ENCODE data around the gene ZNRF3. TPM values are rescaled to one million over a fixed set of nuclear protein-coding genes. Genes with fewer than 3 reads are reported as not detected.
"Not testable (repeated sequence)": the region's sequence is repeated elsewhere in the genome, so short reads cannot be mapped to it uniquely, and the experiment has no call there.

Gene ZNRF3
- total RNA-seq, 1 donor = 6.9 TPM

DNA sequence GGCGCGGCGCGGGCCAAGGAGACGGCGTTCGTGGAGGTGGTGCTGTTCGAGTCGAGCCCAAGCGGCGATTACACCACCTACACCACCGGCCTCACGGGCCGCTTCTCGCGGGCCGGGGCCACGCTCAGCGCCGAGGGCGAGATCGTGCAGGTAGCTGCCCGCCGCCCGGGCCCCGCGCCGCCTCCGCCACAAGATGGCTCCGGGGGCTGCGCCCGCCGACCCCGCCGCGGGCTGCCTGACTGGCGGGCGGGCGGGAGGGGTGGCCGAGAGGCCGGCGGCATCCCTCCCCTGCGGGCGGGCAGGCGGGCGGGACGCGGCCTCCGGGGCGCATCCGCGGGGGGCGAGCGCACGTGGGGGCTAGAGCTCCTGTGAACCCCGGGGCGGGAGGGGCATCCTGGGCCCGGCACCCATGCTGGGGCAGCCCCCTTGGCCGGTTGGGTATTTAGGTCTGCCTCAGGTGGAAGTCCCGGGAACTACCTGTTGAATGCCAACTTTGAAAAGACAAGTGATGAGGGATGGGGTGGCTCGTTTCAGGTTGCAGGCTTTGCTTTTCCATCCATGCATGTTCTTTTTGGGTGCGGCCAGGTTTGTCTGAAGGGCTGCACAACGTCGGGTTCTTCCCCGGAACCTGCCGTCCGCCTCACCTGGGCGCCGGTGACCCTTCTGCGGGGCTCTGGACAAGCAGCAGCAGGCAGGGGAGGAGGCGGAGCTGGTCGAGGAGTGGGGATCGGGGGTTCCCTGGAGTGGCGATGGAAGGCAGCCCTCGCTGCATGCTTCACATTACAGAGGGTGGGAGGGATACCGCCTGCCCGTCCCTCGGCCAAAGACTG lies 760 bp downstream of the ZNRF3 start:
- Histone ChIP-seq H3K27me3 (ENCODE audit: insufficient read depth, low read length) (no peaks in the 10 kb centered on the region), H3K79me2 (ENCODE audit: insufficient read depth, low read length) (peaks cover 37% of the 10 kb centered on the region), H2AFZ (ENCODE audit: low read length) (peak overlapping the region; percentile 49), H3K9me3 (ENCODE audit: low read depth, low read length) (no peaks in the 10 kb centered on the region), H3K27ac (ENCODE audit: low read depth, low read length) (no peak overlapping the region), H3K4me2 (ENCODE audit: insufficient read depth, low read length) (peak overlapping the region; percentile 83), H3K36me3 (ENCODE audit: insufficient read depth, low read length) (no peaks in the 10 kb centered on the region), H3K4me1 (ENCODE audit: insufficient read depth, low read length) (peaks cover 8% of the 10 kb centered on the region), H4K20me1 (ENCODE audit: insufficient read depth, low read length) (peaks cover 11% of the 10 kb centered on the region), H3K4me3 (ENCODE audit: insufficient read depth, low read length) (peak overlapping the region; percentile 70)
- peak; percentile 94 for DNase-seq (ENCODE audit: insufficient read length, low spot score, missing footprints)
- TF ChIP-seq CTCF (IDR thresholded peaks at IDR 0.05; ENCODE audit: extremely low read depth, low read depth, low read length) = no peak

GRCh38 chr22:28884747-28885350 lies 1.5 kb downstream of the ZNRF3 start:
- Histone ChIP-seq H3K79me2 (ENCODE audit: insufficient read depth, low read length) (peaks cover 44% of the 10 kb centered on the region), H3K4me2 (ENCODE audit: insufficient read depth, low read length) (peak overlapping the region; percentile 83), H3K27me3 (ENCODE audit: insufficient read depth, low read length) (no peaks in the 10 kb centered on the region), H2AFZ (ENCODE audit: low read length) (no peak overlapping the region), H3K4me1 (ENCODE audit: insufficient read depth, low read length) (peaks cover 8% of the 10 kb centered on the region), H3K4me3 (ENCODE audit: insufficient read depth, low read length) (peak overlapping the region; percentile 70), H3K9me3 (ENCODE audit: low read depth, low read length) (no peaks in the 10 kb centered on the region), H4K20me1 (ENCODE audit: insufficient read depth, low read length) (peaks cover 14% of the 10 kb centered on the region), H3K36me3 (ENCODE audit: insufficient read depth, low read length) (no peaks in the 10 kb centered on the region), H3K27ac (ENCODE audit: low read depth, low read length) (no peak overlapping the region)
- DNase-seq (ENCODE audit: insufficient read length, low spot score, missing footprints) = no peak
- no peak for TF ChIP-seq CTCF (IDR thresholded peaks at IDR 0.05; ENCODE audit: extremely low read depth, low read depth, low read length)

- H4K20me1 ChIP-seq (ENCODE audit: insufficient read depth, low read length) = peaks cover 14% of the 10 kb centered on the region
- H3K4me1 ChIP-seq (ENCODE audit: insufficient read depth, low read length) = peaks cover 8% of the 10 kb centered on the region
- no peak overlapping the region for H2AFZ ChIP-seq (ENCODE audit: low read length)
- H3K4me3 ChIP-seq (ENCODE audit: insufficient read depth, low read length) = no peak overlapping the region
- H3K9me3 ChIP-seq (ENCODE audit: low read depth, low read length) = no peaks in the 10 kb centered on the region
- DNase-seq (ENCODE audit: insufficient read length, low spot score, missing footprints) = no peak
- H3K27me3 ChIP-seq (ENCODE audit: insufficient read depth, low read length) = no peaks in the 10 kb centered on the region
- no peak overlapping the region for H3K27ac ChIP-seq (ENCODE audit: low read depth, low read length)
- no peak for TF ChIP-seq CTCF (IDR thresholded peaks at IDR 0.05; ENCODE audit: extremely low read depth, low read depth, low read length)
- H3K4me2 ChIP-seq (ENCODE audit: insufficient read depth, low read length) = no peak overlapping the region
- H3K36me3 ChIP-seq (ENCODE audit: insufficient read depth, low read length) = no peaks in the 10 kb centered on the region
- peaks cover 51% of the 10 kb centered on the region for H3K79me2 ChIP-seq (ENCODE audit: insufficient read depth, low read length)
Observed at GRCh38 chr22:28885939-28886338, 2.6 kb downstream of the ZNRF3 start.

DNA sequence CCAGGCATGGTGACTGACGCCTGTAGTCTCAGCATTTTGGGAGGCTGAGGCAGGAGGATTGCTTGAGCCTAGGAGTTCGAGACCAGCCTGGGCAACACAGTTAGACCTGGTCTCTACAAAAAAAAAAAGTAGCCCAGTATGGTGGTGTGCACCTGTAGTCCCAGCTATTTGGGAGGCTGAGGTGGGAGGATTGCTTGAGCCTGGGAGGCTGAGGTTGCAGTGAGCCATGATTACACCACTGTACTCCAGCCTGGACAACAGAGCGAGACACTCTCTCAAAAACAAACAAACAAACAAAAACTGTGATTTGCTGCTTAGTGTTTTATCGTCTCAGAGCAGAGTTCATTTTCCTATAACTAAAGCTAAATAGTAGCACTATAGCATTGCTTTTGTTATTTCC lies 3.3 kb downstream of the ZNRF3 start:
- H3K4me2 ChIP-seq (ENCODE audit: insufficient read depth, low read length); H3K27me3 ChIP-seq (ENCODE audit: insufficient read depth, low read length); H3K4me1 ChIP-seq (ENCODE audit: insufficient read depth, low read length); H3K4me3 ChIP-seq (ENCODE audit: insufficient read depth, low read length); H3K27ac ChIP-seq (ENCODE audit: low read depth, low read length); H3K9me3 ChIP-seq (ENCODE audit: low read depth, low read length); H3K36me3 ChIP-seq (ENCODE audit: insufficient read depth, low read length); H2AFZ ChIP-seq (ENCODE audit: low read length); DNase-seq (ENCODE audit: insufficient read length, low spot score, missing footprints): not testable (repeated sequence)
- Histone ChIP-seq H3K79me2 (ENCODE audit: insufficient read depth, low read length) (peaks cover 51% of the 10 kb centered on the region), H4K20me1 (ENCODE audit: insufficient read depth, low read length) (peaks cover 14% of the 10 kb centered on the region)

Data from osteoblast (primary cell).